ENCODE measurements around the gene SPTSSA. TPM values are rescaled to one million over a fixed set of nuclear protein-coding genes. Genes with fewer than 3 reads are reported as not detected.
A peak's percentile ranks its signal among the peaks of the same experiment; 100 is the strongest.

SPTSSA gene
- total and polyA plus RNA-seq, 3 experiments from 2014 or later = 9.9 to 12.0 (median 11.6) TPM

DNA sequence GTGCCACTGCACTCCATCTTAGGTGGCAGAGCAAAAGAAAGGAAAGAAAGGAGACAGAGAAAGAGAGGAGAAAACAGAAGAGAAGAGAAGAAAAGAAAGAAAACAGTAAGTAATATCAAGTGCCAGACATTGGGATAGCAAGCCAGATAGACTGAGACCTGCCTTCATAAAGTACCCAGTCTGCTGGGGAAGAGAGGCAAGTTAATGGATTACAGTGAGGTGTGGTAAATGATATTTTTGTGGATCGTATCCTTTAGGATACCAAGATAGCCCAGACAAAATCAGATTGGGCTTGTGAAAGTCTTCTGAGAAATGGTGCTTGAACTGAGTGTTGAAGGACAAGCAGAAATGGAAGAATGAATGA lies 1.5 kb upstream of the SPTSSA start:
- Mint-ChIP-seq H3K9me3 (no peaks in the 10 kb centered on the region), H3K27me3 (peaks cover 0 to 1% of the 10 kb centered on the region in 2 donors), H3K4me1 (peaks cover 14 to 27% (median 23%) of the 10 kb centered on the region in 3 donors), H3K4me3 (no peak overlapping the region), H3K36me3 (peaks cover 0 to 5% (median 0%) of the 10 kb centered on the region in 3 donors), H3K27ac (no peak overlapping the region)
- POLR2A ChIA-PET = no interaction called here
- Histone ChIP-seq H3K27ac (ENCODE audit: low read depth, low read length) (no peak overlapping the region), H3K4me3 (ENCODE audit: low read length) (no peak overlapping the region), H3K36me3 (ENCODE audit: insufficient read depth, low read length) (no peaks in the 10 kb centered on the region), H3K9me3 (ENCODE audit: low read length) (no peaks in the 10 kb centered on the region), H3K4me1 (ENCODE audit: insufficient read depth, low read length) (peaks cover 14% of the 10 kb centered on the region), H3K27me3 (ENCODE audit: insufficient read depth, low read length, poor library complexity, severe bottlenecking) (no peaks in the 10 kb centered on the region)
- no peak for DNase-seq
- CTCF ChIA-PET = no interaction called here

DNA sequence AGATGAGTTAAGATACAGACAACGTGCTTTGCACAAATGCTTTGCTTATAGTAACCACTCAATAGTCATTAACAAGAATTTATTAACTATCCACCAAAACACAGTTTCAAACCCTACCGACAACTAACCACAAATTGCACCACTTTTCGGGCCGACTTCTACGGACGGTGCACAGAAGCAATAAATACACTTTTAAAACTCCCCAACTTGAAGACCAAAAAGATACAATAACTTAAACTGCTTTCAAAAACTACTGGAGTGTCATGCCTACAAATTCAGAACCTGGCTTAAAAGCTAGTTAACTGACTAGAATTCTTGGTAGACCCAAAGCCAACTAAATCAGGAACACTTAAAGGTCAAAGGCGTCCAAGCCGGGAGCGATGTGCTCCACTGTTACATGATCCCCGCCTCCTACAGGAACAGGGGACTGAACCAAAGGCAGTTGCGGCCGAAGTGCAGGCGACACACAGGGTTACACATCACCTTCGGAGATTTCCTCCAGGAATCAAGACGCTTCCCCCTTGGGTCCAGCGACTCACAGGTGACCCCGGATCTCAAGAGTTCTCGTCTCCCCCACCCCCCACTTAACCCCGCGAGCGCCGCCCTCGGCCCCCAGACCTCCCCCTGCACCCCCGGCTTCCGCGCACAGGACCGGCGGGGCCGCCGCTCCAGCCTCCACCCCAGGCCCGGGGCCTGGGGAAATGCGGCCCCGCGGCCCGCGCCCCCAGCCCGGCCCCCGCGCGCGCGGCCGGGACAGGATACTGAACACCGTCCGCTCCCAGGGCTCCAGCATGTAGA lies 507 bp downstream of the SPTSSA start:
- Histone ChIP-seq H3K4me3 (ENCODE audit: low read length) (peak overlapping the region; percentile 72), H3K4me1 (ENCODE audit: insufficient read depth, low read length) (peaks cover 14% of the 10 kb centered on the region), H3K9me3 (ENCODE audit: low read length) (no peaks in the 10 kb centered on the region), H3K27me3 (ENCODE audit: insufficient read depth, low read length, poor library complexity, severe bottlenecking) (no peaks in the 10 kb centered on the region), H3K36me3 (ENCODE audit: insufficient read depth, low read length) (no peaks in the 10 kb centered on the region), H3K27ac (ENCODE audit: low read depth, low read length) (peak overlapping the region; percentile 61)
- Mint-ChIP-seq H3K36me3 (peaks cover 0 to 7% (median 0%) of the 10 kb centered on the region in 3 donors), H3K9me3 (no peaks in the 10 kb centered on the region), H3K4me1 (peaks cover 14 to 23% (median 22%) of the 10 kb centered on the region in 3 donors), H3K4me3 (peak overlapping the region in 6 of 7 donors; percentile 88 to 96 (median 93)), H3K27ac (peak overlapping the region; percentile 80 to 98 (median 92)), H3K27me3 (peaks cover 0 to 1% of the 10 kb centered on the region in 2 donors)
- CTCF ChIA-PET = no interaction called here
- DNase-seq = peak in 4 of 5 donors; percentile 5 to 46 (median 12)
- POLR2A ChIA-PET = interaction anchor here (0.7 to 1.1 kb wide), 2 partner anchors 50 to 660 kb away, joined by 3 read pairs; partner anchors contain the start of gene PPP2R3C

DNA sequence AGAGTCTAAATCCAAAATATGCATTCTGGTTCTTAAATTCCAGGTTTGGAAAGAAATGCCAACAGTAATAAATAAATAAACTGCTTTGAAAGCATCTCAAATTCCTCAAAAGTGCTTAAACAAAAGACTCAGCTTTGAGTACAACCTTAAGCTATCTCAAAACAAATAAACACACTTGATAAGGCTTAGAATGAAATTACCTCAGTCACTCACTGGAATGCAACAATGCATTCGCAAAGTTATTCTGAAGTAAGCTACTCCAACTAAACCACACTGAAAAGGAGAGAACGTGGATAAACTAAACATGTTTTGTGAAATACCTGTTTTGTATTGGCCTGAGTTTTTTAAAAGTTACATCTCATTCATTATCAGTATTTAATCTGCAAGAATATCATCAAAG lies 1.2 kb downstream of the SPTSSA start:
- H3K4me3 ChIP-seq (ENCODE audit: low read length) = no peak overlapping the region
- Mint-ChIP-seq H3K4me3 (peak overlapping the region in 6 of 7 donors; percentile 88 to 96 (median 93)), H3K27me3 (peaks cover 0 to 1% of the 10 kb centered on the region in 2 donors), H3K27ac (peak overlapping the region in 6 of 8 donors; percentile 80 to 94 (median 88)), H3K36me3 (peaks cover 0 to 7% (median 0%) of the 10 kb centered on the region in 3 donors), H3K4me1 (peaks cover 14 to 23% (median 22%) of the 10 kb centered on the region in 3 donors), H3K9me3 (no peaks in the 10 kb centered on the region)
- CTCF ChIA-PET = no interaction called here
- no peak overlapping the region for H3K27ac ChIP-seq (ENCODE audit: low read depth, low read length)
- H3K9me3 ChIP-seq (ENCODE audit: low read length) = no peaks in the 10 kb centered on the region
- no peaks in the 10 kb centered on the region for H3K36me3 ChIP-seq (ENCODE audit: insufficient read depth, low read length)
- DNase-seq = no peak
- H3K4me1 ChIP-seq (ENCODE audit: insufficient read depth, low read length) = peaks cover 14% of the 10 kb centered on the region
- H3K27me3 ChIP-seq (ENCODE audit: insufficient read depth, low read length, poor library complexity, severe bottlenecking) = no peaks in the 10 kb centered on the region
- POLR2A ChIA-PET = no interaction called here

DNA sequence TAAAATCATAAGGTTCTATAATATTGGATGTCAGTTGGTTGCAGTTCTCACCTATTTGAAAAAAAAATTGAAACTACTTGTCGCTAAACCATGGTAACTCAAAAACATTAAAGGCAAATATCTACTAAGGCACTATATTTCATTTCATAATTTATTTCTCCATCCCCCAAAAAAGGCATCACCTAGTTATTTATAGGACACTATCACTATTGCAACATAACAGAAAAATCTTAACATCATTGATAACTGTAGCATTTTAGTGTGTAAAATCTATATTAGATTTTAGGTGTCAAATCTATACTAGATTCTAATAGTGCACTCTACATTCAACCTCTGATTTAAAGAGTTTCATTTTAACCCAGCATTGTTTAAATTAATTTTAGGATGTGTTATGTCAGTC lies 1.7 kb downstream of the SPTSSA start:
- DNase-seq = no peak
- Mint-ChIP-seq H3K27me3 (peaks cover 0 to 1% of the 10 kb centered on the region in 2 donors), H3K36me3 (peaks cover 0 to 7% (median 0%) of the 10 kb centered on the region in 3 donors), H3K4me1 (peaks cover 14 to 23% (median 22%) of the 10 kb centered on the region in 3 donors), H3K9me3 (no peaks in the 10 kb centered on the region), H3K4me3 (peak overlapping the region in 3 of 7 donors; percentile 88 to 93 (median 93)), H3K27ac (no peak overlapping the region)
- POLR2A ChIA-PET = no interaction called here
- CTCF ChIA-PET = no interaction called here
- Histone ChIP-seq H3K36me3 (ENCODE audit: insufficient read depth, low read length) (no peaks in the 10 kb centered on the region), H3K9me3 (ENCODE audit: low read length) (no peaks in the 10 kb centered on the region), H3K4me1 (ENCODE audit: insufficient read depth, low read length) (peaks cover 14% of the 10 kb centered on the region), H3K27me3 (ENCODE audit: insufficient read depth, low read length, poor library complexity, severe bottlenecking) (no peaks in the 10 kb centered on the region), H3K4me3 (ENCODE audit: low read length) (no peak overlapping the region), H3K27ac (ENCODE audit: low read depth, low read length) (no peak overlapping the region)

DNA sequence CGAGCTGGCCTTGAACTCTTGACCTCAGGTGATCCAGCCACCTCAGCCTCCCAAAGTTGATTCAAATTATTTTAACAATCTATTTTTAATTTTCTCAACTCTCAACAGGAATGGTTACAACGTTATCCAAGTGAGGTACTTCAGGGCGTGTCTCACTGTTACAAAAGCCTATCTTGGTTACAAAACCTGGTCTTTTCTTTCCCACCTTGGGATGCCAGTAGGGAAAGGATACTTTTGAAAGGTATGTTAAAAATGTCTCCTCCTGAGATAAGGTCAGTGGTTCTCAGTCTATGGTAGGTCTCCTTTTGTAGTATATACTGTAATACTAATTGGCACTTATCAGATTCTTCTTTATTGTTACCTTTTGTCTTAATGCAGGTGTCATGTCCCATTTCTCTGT lies 4.9 kb downstream of the SPTSSA start:
- Mint-ChIP-seq H3K4me3 (no peak overlapping the region), H3K27me3 (no peaks in the 10 kb centered on the region), H3K9me3 (no peaks in the 10 kb centered on the region), H3K36me3 (peaks cover 1 to 13% (median 8%) of the 10 kb centered on the region in 3 donors), H3K4me1 (peaks cover 12 to 15% (median 15%) of the 10 kb centered on the region in 3 donors), H3K27ac (no peak overlapping the region)
- H3K36me3 ChIP-seq (ENCODE audit: insufficient read depth, low read length) = no peaks in the 10 kb centered on the region
- no peaks in the 10 kb centered on the region for H3K27me3 ChIP-seq (ENCODE audit: insufficient read depth, low read length, poor library complexity, severe bottlenecking)
- peaks cover 11% of the 10 kb centered on the region for H3K4me1 ChIP-seq (ENCODE audit: insufficient read depth, low read length)
- ChIA-PET CTCF (no interaction called here), POLR2A (no interaction called here)
- no peak overlapping the region for H3K27ac ChIP-seq (ENCODE audit: low read depth, low read length)
- H3K9me3 ChIP-seq (ENCODE audit: low read length) = no peaks in the 10 kb centered on the region
- DNase-seq = no peak
- no peak overlapping the region for H3K4me3 ChIP-seq (ENCODE audit: low read length)

DNA sequence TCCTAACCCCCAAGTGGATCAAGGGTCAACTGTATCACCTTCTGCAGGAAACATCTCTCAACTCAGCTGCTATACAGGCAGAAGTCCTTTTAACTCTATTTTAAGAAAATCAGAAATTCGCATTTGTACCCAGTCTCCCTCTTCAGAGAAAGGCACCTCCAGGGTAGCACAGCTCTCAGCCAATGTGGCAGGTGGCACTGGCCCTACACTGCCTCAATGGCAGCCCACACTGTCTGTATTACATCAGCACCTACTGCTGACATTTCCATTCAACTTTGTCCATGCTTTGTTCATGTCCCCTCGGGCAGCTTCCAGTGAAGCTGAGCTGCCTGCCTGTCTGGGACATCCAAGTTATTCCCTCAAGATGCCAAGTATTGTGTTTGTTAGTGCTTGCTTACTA lies 8.8 kb downstream of the SPTSSA start:
- Mint-ChIP-seq H3K4me1 (peaks cover 0 to 3% (median 0%) of the 10 kb centered on the region in 3 donors), H3K4me3 (no peak overlapping the region), H3K27ac (no peak overlapping the region), H3K36me3 (peaks cover 3 to 12% (median 8%) of the 10 kb centered on the region in 3 donors), H3K9me3 (no peaks in the 10 kb centered on the region), H3K27me3 (no peaks in the 10 kb centered on the region)
- no peaks in the 10 kb centered on the region for H3K9me3 ChIP-seq (ENCODE audit: low read length)
- H3K4me1 ChIP-seq (ENCODE audit: insufficient read depth, low read length) = no peaks in the 10 kb centered on the region
- no peak overlapping the region for H3K4me3 ChIP-seq (ENCODE audit: low read length)
- POLR2A ChIA-PET = no interaction called here
- no peaks in the 10 kb centered on the region for H3K27me3 ChIP-seq (ENCODE audit: insufficient read depth, low read length, poor library complexity, severe bottlenecking)
- DNase-seq = no peak
- CTCF ChIA-PET = interaction anchor here (1.2 kb wide), 1 partner anchor 12 kb away, joined by 3 read pairs; no protein-coding TSS in a partner anchor
- H3K27ac ChIP-seq (ENCODE audit: low read depth, low read length) = no peak overlapping the region
- no peaks in the 10 kb centered on the region for H3K36me3 ChIP-seq (ENCODE audit: insufficient read depth, low read length)

DNA sequence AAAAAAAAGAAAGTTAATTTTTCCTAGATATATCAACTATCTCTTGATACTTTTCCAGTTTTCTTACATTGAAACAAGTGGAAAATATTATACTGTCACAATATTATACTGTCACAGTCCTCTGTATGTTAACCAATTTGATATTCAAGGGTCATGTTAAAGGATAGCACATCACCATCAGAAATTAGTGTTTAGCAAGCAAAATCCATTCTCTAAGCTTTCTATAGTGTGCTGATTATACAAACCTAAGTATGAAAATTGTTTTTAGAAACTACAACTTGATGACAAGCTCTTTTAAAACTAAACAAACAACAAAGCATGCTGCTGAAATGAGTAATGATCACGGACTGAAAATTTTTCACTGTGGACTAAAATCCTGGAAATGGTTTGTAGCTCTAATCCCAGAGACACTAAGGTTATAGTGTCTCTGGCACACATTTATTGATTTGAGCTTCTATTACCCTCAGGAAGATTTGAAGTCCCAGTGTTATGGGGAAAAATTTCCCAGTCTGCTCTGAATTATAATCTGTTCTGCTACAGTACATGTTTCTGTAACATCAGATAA lies 9.7 kb downstream of the SPTSSA start:
- H3K27me3 ChIP-seq (ENCODE audit: insufficient read depth, low read length, poor library complexity, severe bottlenecking) = no peaks in the 10 kb centered on the region
- no peaks in the 10 kb centered on the region for H3K36me3 ChIP-seq (ENCODE audit: insufficient read depth, low read length)
- peaks cover 3 to 13% (median 12%) of the 10 kb centered on the region in 3 donors for H3K36me3 Mint-ChIP-seq
- H3K27ac Mint-ChIP-seq = no peak overlapping the region
- no peak overlapping the region for H3K4me3 ChIP-seq (ENCODE audit: low read length)
- peaks cover 0 to 3% (median 0%) of the 10 kb centered on the region in 3 donors for H3K4me1 Mint-ChIP-seq
- H3K9me3 ChIP-seq (ENCODE audit: low read length) = no peaks in the 10 kb centered on the region
- DNase-seq = no peak
- H3K4me1 ChIP-seq (ENCODE audit: insufficient read depth, low read length) = no peaks in the 10 kb centered on the region
- ChIA-PET POLR2A (no interaction called here), CTCF (no interaction called here)
- H3K27ac ChIP-seq (ENCODE audit: low read depth, low read length) = no peak overlapping the region
- no peaks in the 10 kb centered on the region for H3K27me3 Mint-ChIP-seq
- H3K4me3 Mint-ChIP-seq = no peak overlapping the region
- no peaks in the 10 kb centered on the region for H3K9me3 Mint-ChIP-seq

DNA sequence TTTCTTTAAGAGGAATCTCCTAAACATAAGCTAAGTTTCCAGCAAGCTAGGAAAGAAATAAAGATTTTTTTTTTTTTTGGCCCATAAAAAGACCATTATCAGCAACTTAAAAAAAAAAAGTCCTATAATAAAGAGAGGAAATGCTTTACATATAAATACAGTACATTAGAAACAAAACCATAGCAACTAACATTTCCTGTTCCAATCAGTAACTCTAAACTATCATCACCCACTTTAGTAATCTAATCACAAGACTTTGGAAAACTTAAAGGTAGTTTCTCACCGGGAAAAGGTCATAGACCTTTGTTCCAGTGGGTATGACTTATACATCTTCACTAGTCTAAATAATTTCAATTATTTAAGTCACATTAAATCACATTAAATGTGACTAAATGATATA lies 11.1 kb downstream of the SPTSSA start:
- Mint-ChIP-seq H3K27ac (no peak overlapping the region), H3K36me3 (peaks cover 3 to 15% (median 14%) of the 10 kb centered on the region in 3 donors), H3K27me3 (no peaks in the 10 kb centered on the region), H3K4me3 (no peak overlapping the region), H3K9me3 (no peaks in the 10 kb centered on the region), H3K4me1 (peaks cover 0 to 3% (median 0%) of the 10 kb centered on the region in 3 donors)
- H3K4me1 ChIP-seq (ENCODE audit: insufficient read depth, low read length) = no peaks in the 10 kb centered on the region
- no peaks in the 10 kb centered on the region for H3K27me3 ChIP-seq (ENCODE audit: insufficient read depth, low read length, poor library complexity, severe bottlenecking)
- no peaks in the 10 kb centered on the region for H3K36me3 ChIP-seq (ENCODE audit: insufficient read depth, low read length)
- H3K4me3 ChIP-seq (ENCODE audit: low read length) = no peak overlapping the region
- no peak for DNase-seq
- no peak overlapping the region for H3K27ac ChIP-seq (ENCODE audit: low read depth, low read length)
- no peaks in the 10 kb centered on the region for H3K9me3 ChIP-seq (ENCODE audit: low read length)
- ChIA-PET CTCF (no interaction called here), POLR2A (no interaction called here)

Measured in CD8-positive, alpha-beta memory T cell (primary cell).